Esophagus (tissue), 2 donors: ENCODE data around the gene OR1J1. TPM values are rescaled to one million over a fixed set of nuclear protein-coding genes. Genes with fewer than 3 reads are reported as not detected.

ENCODE experiments used
- H3K27ac ChIP-seq, 2 donors: one replicate each; pipeline ENCODE4 v1.5.1; 2013; ENCODE audit warnings: low read depth in 2 of 2, mild to moderate bottlenecking in 2 of 2, inconsistent platforms in 1 of 2, low read length in 1 of 2, moderate library complexity in 1 of 2
- H3K27me3 ChIP-seq, 2 donors: one replicate each; pipeline ENCODE4 v1.6.1; 2013; ENCODE audit warnings: low read length in 2 of 2, control low read depth in 1 of 2, mild to moderate bottlenecking in 1 of 2; ENCODE audit not compliant: insufficient read depth in 2 of 2, control insufficient read depth in 1 of 2
- H3K36me3 ChIP-seq, 2 donors: one replicate each; pipeline ENCODE4 v1.6.1; 2013; ENCODE audit warnings: low read length in 1 of 2; ENCODE audit not compliant: control insufficient read depth in 2 of 2, insufficient read depth in 2 of 2
- H3K4me1 ChIP-seq, 2 donors: one replicate each; pipeline ENCODE4 v1.6.1; 2013; ENCODE audit warnings: low read length in 1 of 2; ENCODE audit not compliant: control insufficient read depth in 2 of 2, insufficient read depth in 2 of 2
- H3K4me3 ChIP-seq, 2 donors: one replicate each; pipeline ENCODE4 v1.5.1; 2013; ENCODE audit warnings: low read length in 2 of 2, mild to moderate bottlenecking in 2 of 2, low read depth in 1 of 2, moderate library complexity in 1 of 2
- H3K9me3 ChIP-seq, 2 donors: one replicate each; pipeline ENCODE4 v1.6.1; 2013; ENCODE audit warnings: mild to moderate bottlenecking in 2 of 2, low read depth in 1 of 2, low read length in 1 of 2, moderate library complexity in 1 of 2; ENCODE audit not compliant: control insufficient read depth in 2 of 2, insufficient read depth in 1 of 2
- WGBS, 2 donors: extraction: QIAGEN DNeasy Blood & Tissue Kit; methylation state at CpG; one replicate each; pipeline ENCODE4 v1.1.7; 2013; 5-methylcytosine and 5-hydroxymethylcytosine counted together
- polyA plus RNA-seq, 2 donors: library from polyadenylated mRNA; stranded (reverse); fragments of 200-250 nt; gene quantifications; one replicate each; pipeline ENCODE4 v1.2.3, GENCODE V29; 2013
- donor health status: healthy with polysubstance abuse.
- donor health status: Bipolar disorder and iron deficiency.

OR1J1 gene
- polyA plus RNA-seq, 2 donors, result not detected

DNA sequence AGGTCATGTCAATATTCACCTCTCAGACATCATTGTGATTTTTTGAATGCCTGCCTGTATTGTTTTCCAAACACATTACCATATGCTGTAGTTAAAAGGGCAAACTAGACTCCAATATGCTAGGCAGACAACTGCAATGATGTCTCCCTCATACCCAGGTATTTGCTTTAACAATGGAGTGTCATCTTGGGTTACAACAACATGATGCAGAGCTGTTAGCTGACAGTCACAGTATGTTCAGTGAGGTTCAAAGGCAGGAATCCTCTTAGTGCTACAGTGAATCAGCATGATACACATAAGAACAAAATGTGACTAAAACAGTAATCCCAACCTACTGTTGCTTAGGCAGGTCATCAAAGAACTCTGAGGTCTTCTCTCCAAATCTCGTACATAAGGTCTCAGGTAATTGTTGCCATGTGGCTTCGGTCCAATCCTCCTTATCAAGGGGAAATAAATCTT, 24.0 kb downstream of the OR1J1 start:
- WGBS, 2 donors, result 65 to 71% methylated on average over 2 of the region's 2 CpGs
- Histone ChIP-seq H3K36me3 (no peaks in the 10 kb centered on the region), H3K27ac (no peak overlapping the region), H3K27me3 (no peaks in the 10 kb centered on the region), H3K9me3 (no peaks in the 10 kb centered on the region), H3K4me3 (no peak overlapping the region), H3K4me1 (no peaks in the 10 kb centered on the region)

DNA sequence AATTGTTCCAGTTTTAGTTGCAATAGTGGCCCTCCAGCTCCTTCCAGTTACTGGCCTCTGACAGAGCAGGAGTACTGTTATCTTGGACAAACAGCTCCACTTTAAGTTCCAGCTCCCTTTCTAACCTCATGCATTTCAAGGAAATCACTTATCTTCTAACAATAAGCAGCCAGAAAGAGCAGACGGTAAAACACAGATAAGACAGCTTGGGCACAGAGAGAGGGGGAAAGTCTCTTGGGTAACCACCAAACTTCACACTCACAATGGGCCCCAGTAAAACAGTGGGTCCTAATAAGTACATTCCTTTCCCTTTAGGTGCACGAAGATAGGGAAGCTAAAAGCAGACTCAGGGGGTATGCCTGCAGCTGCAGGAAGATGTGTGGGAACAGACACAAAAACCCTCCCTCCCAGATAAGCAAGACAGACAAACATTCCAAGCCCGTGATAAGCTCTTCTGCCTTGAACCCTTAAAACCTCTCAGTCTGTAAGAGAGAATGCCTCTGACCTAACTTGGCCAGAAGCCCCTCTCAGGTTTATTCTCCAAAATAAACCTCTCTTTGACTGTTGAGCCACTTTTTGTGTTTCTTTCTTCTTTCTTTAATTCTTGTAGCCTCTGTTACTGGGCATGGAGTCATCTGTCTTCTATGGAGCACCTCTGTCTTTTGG, 30.8 kb downstream of the OR1J1 start:
- H3K27me3 ChIP-seq, result no peaks in the 10 kb centered on the region
- H3K36me3 ChIP-seq, result peaks cover 0 to 3% of the 10 kb centered on the region in 2 donors
- H3K4me3 ChIP-seq, result no peak overlapping the region
- no peak overlapping the region for H3K27ac ChIP-seq
- H3K9me3 ChIP-seq, result peaks cover 0 to 2% of the 10 kb centered on the region in 2 donors
- no peaks in the 10 kb centered on the region for H3K4me1 ChIP-seq
- 54 to 71% methylated on average over 3 of the region's 3 CpGs for WGBS, 2 donors

DNA sequence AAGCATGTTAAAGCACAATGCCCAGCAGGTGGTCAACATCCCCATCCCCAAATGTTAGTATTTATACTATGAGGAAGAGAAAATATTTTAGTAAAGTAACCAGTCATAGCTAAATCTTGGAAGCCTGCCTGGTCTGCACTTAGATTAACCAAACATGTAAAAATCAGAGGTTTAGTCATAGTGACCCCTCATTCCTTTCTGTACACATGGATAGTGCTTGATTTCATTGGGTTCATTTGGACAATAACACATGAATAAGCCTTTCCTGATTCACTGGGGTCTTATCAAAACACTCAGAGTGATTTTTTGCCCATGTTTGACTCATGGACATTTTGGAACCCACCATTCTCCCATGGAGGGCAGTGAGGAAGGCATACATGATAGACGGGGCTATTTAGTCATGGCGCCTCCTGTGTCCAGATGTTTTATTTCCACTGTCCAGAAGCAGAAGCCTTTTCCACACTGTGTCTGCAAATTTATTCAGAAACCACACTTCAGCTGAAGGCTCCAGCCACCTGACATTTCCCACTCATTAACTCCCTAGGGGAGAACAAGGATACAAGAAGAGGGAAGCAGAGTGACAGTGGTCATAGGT, 32.5 kb downstream of the OR1J1 start:
- Histone ChIP-seq H3K4me1 (no peaks in the 10 kb centered on the region), H3K27me3 (no peaks in the 10 kb centered on the region), H3K4me3 (no peak overlapping the region), H3K36me3 (peaks cover 0 to 3% of the 10 kb centered on the region in 2 donors), H3K9me3 (peaks cover 0 to 2% of the 10 kb centered on the region in 2 donors), H3K27ac (no peak overlapping the region)
- WGBS, 2 donors, result 70 to 85% methylated on average over 2 of the region's 2 CpGs

DNA sequence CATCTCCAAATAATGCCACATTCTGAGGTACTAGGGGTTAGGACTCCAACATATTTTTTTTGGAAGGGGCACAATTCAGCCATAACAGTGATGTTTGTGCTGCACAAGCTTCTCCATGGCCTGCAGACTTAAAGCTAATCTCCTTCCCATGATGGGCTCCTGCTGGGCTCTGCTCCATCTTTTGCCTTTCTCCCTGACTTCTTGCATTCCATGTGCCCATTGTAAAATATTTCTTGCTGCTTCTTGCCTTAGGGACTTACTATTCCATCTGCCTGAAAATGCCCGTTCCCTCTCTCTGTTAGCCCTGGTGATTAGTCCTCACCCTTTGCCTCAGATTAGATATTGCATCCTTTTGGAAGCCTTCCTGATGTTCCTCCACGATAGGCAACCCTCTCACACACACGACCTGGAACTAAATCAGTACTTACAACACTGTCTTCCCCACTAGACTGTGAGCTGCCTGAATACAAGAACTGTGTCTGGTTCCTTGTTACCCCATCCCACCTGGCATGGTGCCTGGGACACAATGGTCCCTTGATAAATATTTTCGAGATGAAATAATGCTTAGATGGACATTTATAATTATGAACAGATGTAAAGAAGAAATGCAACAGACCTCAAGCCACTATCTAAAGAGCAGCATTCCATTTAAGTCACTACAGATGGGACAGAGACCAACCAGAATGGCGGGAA, 33.5 kb downstream of the OR1J1 start:
- no peak overlapping the region for H3K27ac ChIP-seq
- H3K27me3 ChIP-seq, result no peaks in the 10 kb centered on the region
- H3K36me3 ChIP-seq, result peaks cover 0 to 3% of the 10 kb centered on the region in 2 donors
- H3K4me3 ChIP-seq, result no peak overlapping the region
- H3K9me3 ChIP-seq, result peaks cover 0 to 2% of the 10 kb centered on the region in 2 donors
- WGBS, 2 donors, result 58 to 64% methylated on average over 5 of the region's 5 CpGs
- H3K4me1 ChIP-seq, result no peaks in the 10 kb centered on the region

DNA sequence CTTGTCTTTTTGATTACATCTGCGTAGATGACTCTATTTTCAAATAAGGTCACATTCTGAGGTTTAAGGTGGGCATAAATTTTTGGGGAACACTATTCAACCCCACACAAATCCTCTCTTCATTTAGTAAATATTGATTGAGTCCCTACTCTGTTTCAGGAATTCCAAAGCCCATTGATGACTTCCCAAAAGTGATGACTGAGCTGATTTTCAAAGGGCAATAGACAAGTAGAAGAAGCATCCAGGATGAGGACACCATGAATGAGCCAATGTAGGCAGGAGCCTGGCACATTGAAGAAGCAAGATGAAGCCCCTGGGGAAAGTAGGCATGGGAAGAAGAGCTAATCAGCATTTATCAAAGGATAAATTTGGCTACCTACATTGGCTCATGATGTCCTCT, 35.2 kb downstream of the OR1J1 start:
- H3K4me1 ChIP-seq, result no peaks in the 10 kb centered on the region
- H3K9me3 ChIP-seq, result peaks cover 0 to 2% of the 10 kb centered on the region in 2 donors
- no peaks in the 10 kb centered on the region for H3K27me3 ChIP-seq
- WGBS, 2 donors, result 88 to 93% methylated on average over 1 of the region's 1 CpG
- peaks cover 0 to 3% of the 10 kb centered on the region in 2 donors for H3K36me3 ChIP-seq
- no peak overlapping the region for H3K4me3 ChIP-seq
- no peak overlapping the region for H3K27ac ChIP-seq

Other genes starting within 250 kb of the OR1J1 start
- 1 to 10 TPM in 1 of 2 donors, under 1 TPM in 1; 0.63 to 1.0 TPM for gene LHX6, start 249.0 kb downstream of the OR1J1 start, polyA plus RNA-seq
- 1 to 10 TPM; 3.1 to 6.3 TPM for gene RBM18, start 213.1 kb downstream of the OR1J1 start, polyA plus RNA-seq
- gene MRRF, start 213.0 kb downstream of the OR1J1 start, polyA plus RNA-seq, result 10 to 100 TPM; 22.4 to 36.3 TPM
- 10 to 100 TPM in 1 of 2 donors, 1 to 10 TPM in 1; 6.8 to 20.3 TPM for gene PTGS1, start 106.9 kb downstream of the OR1J1 start, polyA plus RNA-seq
- under 1 TPM in 1 of 2 donors, not detected in 1; 0.04 TPM for gene OR1J2, start 32.9 kb upstream of the OR1J1 start, polyA plus RNA-seq
- gene OR1J4, start 41.2 kb upstream of the OR1J1 start, polyA plus RNA-seq, result not detected
- not detected for gene OR1N1, start 49.4 kb upstream of the OR1J1 start, polyA plus RNA-seq
- gene OR1N2, start 75.2 kb upstream of the OR1J1 start, polyA plus RNA-seq, result not detected
- gene OR1L8, start 105.5 kb upstream of the OR1J1 start, polyA plus RNA-seq, result under 1 TPM in 1 of 2 donors, not detected in 1; 0.01 TPM
- not detected for gene OR1Q1, start 136.8 kb upstream of the OR1J1 start, polyA plus RNA-seq
- not detected for gene OR1B1, start 179.7 kb upstream of the OR1J1 start, polyA plus RNA-seq
- not detected for gene OR1L1, start 183.8 kb upstream of the OR1J1 start, polyA plus RNA-seq
- not detected for gene OR1L3, start 197.2 kb upstream of the OR1J1 start, polyA plus RNA-seq
- gene OR1L4, start 246.1 kb upstream of the OR1J1 start, polyA plus RNA-seq, result not detected